H1 (cell line): ENCODE measurements around the gene SCAI. TPM values are rescaled to one million over a fixed set of nuclear protein-coding genes. Genes with fewer than 3 reads are reported as not detected.

ENCODE experiments used
- CTCF ChIA-PET: fragments of 300-600 bp; sonication (Branson Sonifier 250); formaldehyde crosslinking; loops from one replicate; lab custom pipeline; 2021; ENCODE audit not compliant: partially characterized antibody; lab: Charles Lee
- POLR2A ChIA-PET: fragments of 300-600 bp; sonication (Branson Sonifier 250); formaldehyde crosslinking; loops from one replicate; lab custom pipeline; 2021; ENCODE audit warnings: inconsistent platforms; ENCODE audit not compliant: partially characterized antibody; lab: Charles Lee
- DNase-seq, 2 experiments: peaks; one replicate each; pipeline versions ENCODE4 v3.0.0 to v3.0.0-alpha.2; 2010 to 2022; ENCODE audit warnings: low spot score in 2 of 2, low read depth in 1 of 2, mixed read lengths in 1 of 2
- FAIRE-seq: peaks from 2 replicates; lab custom pipeline; 2011; peaks lifted over from hg19 to GRCh38; lab: Jason Lieb, UNC
- H2AFZ ChIP-seq: 2 replicates; pipeline ENCODE4 v1.8.1; 2012; ENCODE audit warnings: low read length, inconsistent platforms
- H2AK5ac ChIP-seq: 2 replicates; pipeline ENCODE4 v1.6.1; 2013; ENCODE audit warnings: low read depth, low read length
- H2BK120ac ChIP-seq: replicated peaks from 2 replicates; pipeline ENCODE3; 2013; ENCODE audit warnings: low read depth, low read length, inconsistent platforms
- H2BK12ac ChIP-seq: 2 replicates; pipeline ENCODE4 v1.6.1; 2013; ENCODE audit warnings: low read depth, low read length
- H2BK15ac ChIP-seq: 2 replicates; pipeline ENCODE4 v1.6.1; 2013; ENCODE audit warnings: low read length
- H2BK20ac ChIP-seq: 2 replicates; pipeline ENCODE4 v1.6.1; 2013; ENCODE audit warnings: low read length
- H2BK5ac ChIP-seq: 2 replicates; pipeline ENCODE4 v1.6.1; 2013; ENCODE audit warnings: low read depth, low read length
- H3K14ac ChIP-seq: 2 replicates; pipeline ENCODE4 v1.6.1; 2013; ENCODE audit warnings: inconsistent platforms; ENCODE audit not compliant: insufficient read length
- H3K18ac ChIP-seq: 2 replicates; pipeline ENCODE4 v1.6.1; 2013; ENCODE audit warnings: low read length; ENCODE audit errors: extremely low read depth
- H3K23ac ChIP-seq: 2 replicates; pipeline ENCODE4 v1.6.1; 2013; ENCODE audit warnings: inconsistent platforms; ENCODE audit not compliant: insufficient read length
- H3K23me2 ChIP-seq: 2 replicates; pipeline ENCODE4 v1.6.1; 2013; ENCODE audit warnings: low read depth, low read length
- H3K27ac ChIP-seq: 2 replicates; pipeline ENCODE4 v1.6.1; 2011; ENCODE audit warnings: low read depth, low read length, inconsistent platforms
- H3K27me3 ChIP-seq, 4 experiments: replicated peaks in 1 of 4; 1 replicate in 1 of 4; 2 replicates in 3 of 4; pipeline versions ENCODE4 v1.6.1 to v1.8.1; 2011 to 2013; ENCODE audit warnings: low read length in 3 of 4, mild to moderate bottlenecking in 3 of 4, inconsistent platforms in 2 of 4, mixed read lengths in 2 of 4, moderate library complexity in 1 of 4; ENCODE audit not compliant: control insufficient read depth in 3 of 4, insufficient read depth in 3 of 4; ENCODE audit errors: extremely low read depth in 1 of 4
- H3K36me3 ChIP-seq, 4 experiments: 2 replicates each; pipeline versions ENCODE4 v1.6.1 to v1.8.1; 2011 to 2013; ENCODE audit warnings: mild to moderate bottlenecking in 4 of 4, low read length in 3 of 4, moderate library complexity in 2 of 4, control low read depth in 1 of 4, inconsistent platforms in 1 of 4; ENCODE audit not compliant: insufficient read depth in 4 of 4, control insufficient read depth in 2 of 4
- H3K4ac ChIP-seq: replicated peaks from 2 replicates; pipeline ENCODE3; 2013; ENCODE audit warnings: low read length, low read depth, mixed read lengths, inconsistent platforms; ENCODE audit not compliant: insufficient read length
- H3K4me1 ChIP-seq, 4 experiments: replicated peaks in 1 of 4; 1 replicate in 1 of 4; 2 replicates in 3 of 4; pipeline versions ENCODE4 v1.6.1 to v1.8.1; 2011 to 2013; ENCODE audit warnings: low read length in 3 of 4, inconsistent platforms in 2 of 4, mixed read lengths in 1 of 4; ENCODE audit not compliant: insufficient read depth in 4 of 4, control insufficient read depth in 3 of 4
- H3K4me2 ChIP-seq, 2 experiments: 2 replicates each; pipeline versions ENCODE4 v1.6.1 to v1.8.1; 2011 to 2013; ENCODE audit warnings: low read depth in 2 of 2, low read length in 2 of 2, control low read depth in 1 of 2, inconsistent platforms in 1 of 2, mild to moderate bottlenecking in 1 of 2; ENCODE audit not compliant: insufficient read depth in 1 of 2
- H3K4me3 ChIP-seq, 4 experiments: fragments of 200-600, 300-600 bp in 1 of 4; sonication (generic), shearing (Covaris generic), sonication (Bioruptor Twin) in 1 of 4; 2 replicates each; pipeline versions ENCODE4 v1.5.1 to v1.8.1; 2011 to 2016; ENCODE audit warnings: low read length in 4 of 4, low read depth in 3 of 4, control low read depth in 2 of 4, inconsistent platforms in 2 of 4, mild to moderate bottlenecking in 2 of 4, mixed read lengths in 1 of 4, moderate library complexity in 1 of 4; ENCODE audit not compliant: insufficient read depth in 2 of 4; ENCODE audit errors: extremely low read depth in 1 of 4
- H3K56ac ChIP-seq: replicated peaks from 2 replicates; pipeline ENCODE3; 2013; ENCODE audit warnings: low read depth, mild to moderate bottlenecking, mixed read lengths, low read length, inconsistent platforms; ENCODE audit not compliant: insufficient read length
- H3K79me1 ChIP-seq: 2 replicates; pipeline ENCODE4 v1.6.1; 2013; ENCODE audit warnings: low read depth, low read length, control low read depth
- H3K79me2 ChIP-seq, 2 experiments: 2 replicates each; pipeline versions ENCODE4 v1.6.1 to v1.8.1; 2012 to 2013; ENCODE audit warnings: low read length in 2 of 2, mild to moderate bottlenecking in 2 of 2, inconsistent platforms in 1 of 2; ENCODE audit not compliant: insufficient read depth in 2 of 2, control insufficient read depth in 1 of 2
- H3K9ac ChIP-seq, 4 experiments: replicated peaks in 1 of 4; 1 replicate in 1 of 4; 2 replicates in 3 of 4; pipeline versions ENCODE4 v1.6.1 to v1.8.1; 2011 to 2013; ENCODE audit warnings: low read depth in 3 of 4, low read length in 3 of 4, control low read depth in 2 of 4, mild to moderate bottlenecking in 2 of 4, moderate library complexity in 2 of 4, inconsistent platforms in 1 of 4; ENCODE audit errors: extremely low read depth in 1 of 4
- H3K9me3 ChIP-seq, 2 experiments: 2 replicates each; pipeline versions ENCODE4 v1.6.1 to v1.8.1; 2012 to 2013; ENCODE audit warnings: mild to moderate bottlenecking in 2 of 2, moderate library complexity in 2 of 2, control low read depth in 1 of 2, inconsistent platforms in 1 of 2, low read depth in 1 of 2, low read length in 1 of 2, mixed read lengths in 1 of 2; ENCODE audit not compliant: insufficient read depth in 2 of 2
- H4K20me1 ChIP-seq, 2 experiments: replicated peaks in 1 of 2; 2 replicates each; pipeline versions ENCODE3 to v1.8.1; 2011 to 2013; ENCODE audit warnings: inconsistent platforms in 2 of 2, low read length in 2 of 2, mild to moderate bottlenecking in 1 of 2; ENCODE audit not compliant: insufficient read depth in 2 of 2, control insufficient read depth in 1 of 2
- H4K5ac ChIP-seq: 2 replicates; pipeline ENCODE4 v1.6.1; 2013; ENCODE audit warnings: low read length, low read depth, mixed read lengths, inconsistent platforms; ENCODE audit not compliant: insufficient read length
- H4K8ac ChIP-seq: 2 replicates; pipeline ENCODE4 v1.8.0; 2013; ENCODE audit warnings: mild to moderate bottlenecking, moderate library complexity, low read length, inconsistent platforms; ENCODE audit not compliant: insufficient read depth; ENCODE audit errors: extremely low read depth
- H4K91ac ChIP-seq: replicated peaks from 2 replicates; pipeline ENCODE3; 2013; ENCODE audit warnings: low read length, mixed read lengths, inconsistent platforms; ENCODE audit not compliant: insufficient read length
- ASH2L ChIP-seq: fragments of 200-600, 300-600 bp; sonication (generic); IDR thresholded peaks from one replicate; pipeline ENCODE4 v1.7.1; 2017; ENCODE audit warnings: low read length
- BACH1 ChIP-seq: IDR thresholded peaks from 2 replicates; pipeline ENCODE4 v1.6.1; 2012; ENCODE audit warnings: low read length, improper control_type of control experiment
- CBX8 ChIP-seq: fragments of 300-800, 300-1000 bp; sonication (generic); IDR thresholded peaks from 2 replicates; pipeline ENCODE4 v1.7.1; 2016; ENCODE audit warnings: low read depth, low read length, borderline replicate concordance
- MAFK ChIP-seq: IDR thresholded peaks from 2 replicates; pipeline ENCODE4 v1.6.1; 2012; ENCODE audit warnings: low read depth, mild to moderate bottlenecking, improper control_type of control experiment, low read length
- NRF1 ChIP-seq: IDR thresholded peaks from 2 replicates; pipeline ENCODE4 v1.6.1; 2011; ENCODE audit warnings: mild to moderate bottlenecking, low read depth, low read length, improper control_type of control experiment
- PHF8 ChIP-seq: fragments of 200-600 bp; sonication (generic); conservative IDR thresholded peaks from 2 replicates; pipeline ENCODE4 v1.7.1; 2012; ENCODE audit warnings: low read depth, mild to moderate bottlenecking, inconsistent platforms, low read length, moderate library complexity
- RFX5 ChIP-seq: IDR thresholded peaks from 2 replicates; pipeline ENCODE4 v1.6.1; 2011; ENCODE audit warnings: low read depth, low read length, improper control_type of control experiment, borderline replicate concordance
- SP1 ChIP-seq: IDR thresholded peaks from 2 replicates; pipeline ENCODE4 v1.6.1; 2011; ENCODE audit warnings: low read depth, low read length
- TAF1 ChIP-seq: IDR thresholded peaks from 2 replicates; pipeline ENCODE4 v1.6.1; 2011; ENCODE audit warnings: mild to moderate bottlenecking, low read depth, low read length
- TBP ChIP-seq: IDR thresholded peaks from 2 replicates; pipeline ENCODE4 v1.6.1; 2011; ENCODE audit warnings: low read depth, low read length, improper control_type of control experiment
- TEAD4 ChIP-seq: IDR thresholded peaks from 2 replicates; pipeline ENCODE4 v1.6.1; 2012; ENCODE audit warnings: low read depth, low read length, inconsistent platforms, mixed read lengths
- WGBS, 2 experiments: shearing (Covaris generic) in 1 of 2; methylation state at CpG; one replicate each; pipeline versions ENCODE4 v1.1.6 to v1.1.7; 2013 to 2015; ENCODE audit warnings: low lambda C conversion rate in 2 of 2, mixed read lengths in 2 of 2, inconsistent platforms in 1 of 2, low coverage in 1 of 2, missing lambda C conversion rate in 1 of 2; ENCODE audit not compliant: insufficient replicate concordance in 2 of 2, insufficient coverage in 1 of 2, insufficient read length in 1 of 2; ENCODE audit errors: extremely low coverage in 1 of 2, missing lambda C conversion rate in 1 of 2; 5-methylcytosine and 5-hydroxymethylcytosine counted together
- polyA plus RNA-seq, 7 experiments: library from polyadenylated mRNA; depleted of rRNA in 3 of 7; stranded (reverse) in 5 of 7; unstranded in 2 of 7; fragments of >200 nt in 5 of 7; fragments of 200-250 nt in 2 of 7; gene quantifications; 1 replicate in 5 of 7; 2 replicates in 1 of 7; 4 replicates in 1 of 7; pipeline versions ENCODE4 v1.2.1 to v1.2.3, GENCODE V29; 2011 to 2013; ENCODE audit warnings: missing spikeins in 2 of 7, mixed read lengths in 2 of 7
- total RNA-seq: library from RNA; stranded (reverse); fragmentation: NEBNext Ultra II Directional; extraction: Animal tissue kit (Norgen Biotek cat#: 25700); gene quantifications from 2 replicates; pipeline ENCODE4 v1.2.1, GENCODE V29; 2021
- TF ChIP-seq, protein P1 (sequence below): IDR thresholded peaks from 2 replicates; pipeline ENCODE4 v1.6.1; 2011; ENCODE audit warnings: low read depth, mild to moderate bottlenecking, low read length; ENCODE audit not compliant: insufficient read depth

SCAI gene
- total and polyA plus RNA-seq, 2 of the 8 experiments (the other 6 are each of a cell fraction or from before 2014, with no cell fraction given): 6.4 to 19.8 TPM

GRCh38 chr9:125183054-125183453, 39.7 kb upstream of the SCAI start:
- Histone ChIP-seq H3K79me1 (peaks cover 2% of the 10 kb centered on the region; the same call in 1 of the 2 replicates), H4K8ac (no peak overlapping the region), H2AFZ (no peak overlapping the region), H2BK20ac (no peak overlapping the region), H3K56ac (no peak overlapping the region), H2BK12ac (no peak overlapping the region), H2BK120ac (no peak overlapping the region), H4K20me1 (peaks cover 11 to 12% of the 10 kb centered on the region in 2 experiments), H3K27ac (no peak overlapping the region), H3K4ac (no peak overlapping the region), H2AK5ac (no peak overlapping the region), H3K4me3 (no peak overlapping the region), H2BK5ac (no peak overlapping the region), H3K18ac (no peak overlapping the region), H4K5ac (no peak overlapping the region), H3K27me3 (no peaks in the 10 kb centered on the region), H3K23ac (no peak overlapping the region), H3K23me2 (no peaks in the 10 kb centered on the region), H2BK15ac (no peak overlapping the region), H3K4me2 (no peak overlapping the region), H3K79me2 (peaks cover 14 to 99% of the 10 kb centered on the region in 2 experiments), H3K4me1 (no peaks in the 10 kb centered on the region), H3K9ac (no peak overlapping the region), H3K9me3 (no peaks in the 10 kb centered on the region), H3K36me3 (no peaks in the 10 kb centered on the region), H3K14ac (no peak overlapping the region), H4K91ac (no peak overlapping the region)
- POLR2A ChIA-PET: no interaction called here
- TF ChIP-seq TAF1 (no peak), NRF1 (no peak), RFX5 (no peak), SP1 (no peak), ASH2L (no peak), TBP (no peak), PHF8 (no peak), MAFK (no peak), CBX8 (no peak), BACH1 (no peak), TEAD4 (no peak)
- TF ChIP-seq, protein P1, sequence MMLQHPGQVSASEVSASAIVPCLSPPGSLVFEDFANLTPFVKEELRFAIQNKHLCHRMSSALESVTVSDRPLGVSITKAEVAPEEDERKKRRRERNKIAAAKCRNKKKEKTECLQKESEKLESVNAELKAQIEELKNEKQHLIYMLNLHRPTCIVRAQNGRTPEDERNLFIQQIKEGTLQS: no peak
- CTCF ChIA-PET: no interaction called here
- FAIRE-seq (no peak), DNase-seq (no peak)
- 93% methylated on average over 2 of the region's 2 CpGs; no CpG with 5 or more reads in 1 of the 2 experiments for WGBS, 2 experiments
